ENCODE measurements around the gene MAPK14. TPM values are rescaled to one million over a fixed set of nuclear protein-coding genes. Genes with fewer than 3 reads are reported as not detected.

The MAPK14 gene
- total and polyA plus RNA-seq, 4 donors: 16.9 to 82.7 (median 35.9) TPM

GRCh38 chr6:36126553-36127458 is 99.2 kb downstream of the MAPK14 start:
- peaks cover 9 to 31% (median 19%) of the 10 kb centered on the region in 4 donors for H3K4me1 ChIP-seq (ENCODE audit: control insufficient read depth in 4 of 4, insufficient read depth in 4 of 4, low read length in 3 of 4)

More at GRCh38 chr6:36126553-36127458, 99.2 kb downstream of the MAPK14 start:
- no peaks in the 10 kb centered on the region for H3K36me3 ChIP-seq (ENCODE audit: control insufficient read depth in 4 of 4, insufficient read depth in 3 of 4, low read depth in 1 of 4, low read length in 3 of 4)
- TF ChIP-seq EGR1 (IDR thresholded peaks at IDR 0.05; ENCODE audit: low read depth in 2 of 2): no peak
- TF ChIP-seq SP1 (IDR thresholded peaks at IDR 0.05): no peak
- TF ChIP-seq TAF1 (conservative IDR thresholded peaks at IDR 0.05): no peak
- TF ChIP-seq HNF4A (conservative IDR thresholded peaks at IDR 0.05): no peak
- no peak for TF ChIP-seq NR2F2 (IDR thresholded peaks at IDR 0.05)
- no peak for TF ChIP-seq MAX (IDR thresholded peaks at IDR 0.05)
- no peak for TF ChIP-seq ATF3 (IDR thresholded peaks at IDR 0.05)
- no peak for TF ChIP-seq FOXA1 (IDR thresholded peaks at IDR 0.05)
- no peak for TF ChIP-seq REST (IDR thresholded peaks at IDR 0.05)
- no peak for TF ChIP-seq YY1 (IDR thresholded peaks at IDR 0.05)
- no peak for TF ChIP-seq CTCF (IDR thresholded peaks at IDR 0.05; ENCODE audit: low read depth, low read length, missing input control)
- no peak for TF ChIP-seq ZBTB33 (IDR thresholded peaks at IDR 0.05)
- no peak for TF ChIP-seq RXRA (IDR thresholded peaks at IDR 0.05)
- TF ChIP-seq JUND (IDR thresholded peaks at IDR 0.05): no peak
- TF ChIP-seq HNF4G (IDR thresholded peaks at IDR 0.05): no peak
- TF ChIP-seq RAD21 (IDR thresholded peaks at IDR 0.05): no peak
- no peak for TF ChIP-seq FOXA2 (IDR thresholded peaks at IDR 0.05)
- no peak for TF ChIP-seq GABPA (IDR thresholded peaks at IDR 0.05 in 1 of 2, conservative IDR thresholded peaks at IDR 0.05 in 1 of 2)
- H3K4me3 ChIP-seq (ENCODE audit: low read depth in 1 of 3, low read length in 3 of 3): no peak overlapping the region
- no peaks in the 10 kb centered on the region for H3K27me3 ChIP-seq (ENCODE audit: control insufficient read depth in 4 of 4, insufficient read depth in 4 of 4, low read length in 3 of 4)
- H3K9ac ChIP-seq (ENCODE audit: low read depth in 1 of 2, low read length in 2 of 2): no peak overlapping the region
- no peak for DNase-seq (ENCODE audit: low spot score)
- 86% methylated on average over 10 of the region's 10 CpGs for WGBS
- no peak overlapping the region for H3K27ac ChIP-seq (ENCODE audit: low read depth in 1 of 2, low read length in 2 of 2)
- no peaks in the 10 kb centered on the region for H3K9me3 ChIP-seq (ENCODE audit: control insufficient read depth in 4 of 4, low read length in 3 of 4)
